Immature natural killer cell (primary cell): Measurements from ENCODE around the gene PAX8. TPM values are rescaled to one million over a fixed set of nuclear protein-coding genes. Genes with fewer than 3 reads are reported as not detected.

ENCODE experiments used
- DNase-seq, 3 donors: peaks; one replicate each; pipeline ENCODE4 v3.0.0; 2022; ENCODE audit warnings: mixed read lengths in 1 of 3
- H3K27ac Mint-ChIP-seq, 6 donors: one replicate each; pipeline ENCODE4 v1.8.0; 2020; ENCODE audit warnings: mixed read lengths in 6 of 6, mild to moderate bottlenecking in 5 of 6, inconsistent platforms in 4 of 6, moderate library complexity in 3 of 6
- H3K27me3 Mint-ChIP-seq, 3 donors: one replicate each; pipeline ENCODE4 v1.8.0; 2020 to 2021; ENCODE audit warnings: low read depth in 3 of 3, mild to moderate bottlenecking in 3 of 3, mixed read lengths in 3 of 3, moderate library complexity in 3 of 3, inconsistent platforms in 1 of 3
- H3K36me3 Mint-ChIP-seq, 3 donors: one replicate each; pipeline ENCODE4 v1.8.0; 2020; ENCODE audit warnings: mixed read lengths in 3 of 3, inconsistent platforms in 2 of 3, mild to moderate bottlenecking in 2 of 3
- H3K4me1 Mint-ChIP-seq, 2 donors: one replicate each; pipeline ENCODE4 v1.8.0; 2020; ENCODE audit warnings: inconsistent platforms in 2 of 2, mild to moderate bottlenecking in 2 of 2, mixed read lengths in 2 of 2, moderate library complexity in 1 of 2
- H3K4me3 Mint-ChIP-seq, 5 donors: one replicate each; pipeline ENCODE4 v1.8.0; 2020; ENCODE audit warnings: mild to moderate bottlenecking in 5 of 5, mixed read lengths in 5 of 5, inconsistent platforms in 3 of 5, moderate library complexity in 3 of 5
- H3K9me3 Mint-ChIP-seq, 6 donors: one replicate each; pipeline ENCODE4 v1.8.0; 2020; ENCODE audit warnings: mild to moderate bottlenecking in 6 of 6, mixed read lengths in 6 of 6, inconsistent platforms in 4 of 6, moderate library complexity in 3 of 6
- polyA plus RNA-seq, 3 donors: library from polyadenylated mRNA; unstranded; fragments of 300-500 nt; fragmentation: Illumina TruSeq; gene quantifications; one replicate each; pipeline ENCODE4 v1.2.3, GENCODE V29; 2021

The PAX8 gene
- polyA plus RNA-seq, 3 donors from 2014 or later, result 0.29 to 0.93 TPM; not detected in 1

GRCh38 chr2:113190871-113191270, 87.8 kb downstream of the PAX8 start:
- Mint-ChIP-seq H3K4me3 (no peak overlapping the region), H3K27me3 (peaks cover 0 to 1% (median 0%) of the 10 kb centered on the region in 3 donors), H3K36me3 (peaks cover 4 to 34% (median 27%) of the 10 kb centered on the region in 3 donors), H3K4me1 (peaks cover 46 to 67% of the 10 kb centered on the region in 2 donors), H3K9me3 (no peaks in the 10 kb centered on the region), H3K27ac (peak overlapping the region in 5 of 6 donors; percentile 49 to 70 (median 66))
- no peak for DNase-seq

- no peak for DNase-seq
- Mint-ChIP-seq H3K9me3 (no peaks in the 10 kb centered on the region), H3K4me1 (peaks cover 68 to 83% of the 10 kb centered on the region in 2 donors), H3K4me3 (peak overlapping the region in 2 of 5 donors; percentile 52 to 53), H3K36me3 (peaks cover 4 to 22% (median 18%) of the 10 kb centered on the region in 3 donors), H3K27ac (peak overlapping the region; percentile 12 to 85 (median 70)), H3K27me3 (peaks cover 0 to 2% (median 0%) of the 10 kb centered on the region in 3 donors)
These were observed 91.0 kb downstream of the PAX8 start for GRCh38 chr2:113187771-113188170.

- Mint-ChIP-seq H3K4me3 (peak overlapping the region in 3 of 5 donors; percentile 1 to 54 (median 14)), H3K27ac (peak overlapping the region; percentile 58 to 86 (median 72)), H3K4me1 (peaks cover 82 to 94% of the 10 kb centered on the region in 2 donors), H3K9me3 (no peaks in the 10 kb centered on the region), H3K27me3 (peaks cover 2 to 4% (median 3%) of the 10 kb centered on the region in 3 donors), H3K36me3 (peaks cover 7 to 31% (median 22%) of the 10 kb centered on the region in 3 donors)
- DNase-seq, result no peak
These were observed 92.3 kb downstream of the PAX8 start for GRCh38 chr2:113186433-113186796.

GRCh38 chr2:113185664-113186432, 92.9 kb downstream of the PAX8 start:
- no peak for DNase-seq
- peaks cover 2 to 4% (median 3%) of the 10 kb centered on the region in 3 donors for H3K27me3 Mint-ChIP-seq
- peak overlapping the region; percentile 58 to 95 (median 80) for H3K27ac Mint-ChIP-seq
- H3K9me3 Mint-ChIP-seq, result no peaks in the 10 kb centered on the region
- H3K36me3 Mint-ChIP-seq, result peaks cover 7 to 31% (median 22%) of the 10 kb centered on the region in 3 donors
- peak overlapping the region in 3 of 5 donors; percentile 1 to 54 (median 14) for H3K4me3 Mint-ChIP-seq
- peaks cover 84 to 94% of the 10 kb centered on the region in 2 donors for H3K4me1 Mint-ChIP-seq

GRCh38 chr2:113184531-113185230, 94.0 kb downstream of the PAX8 start:
- H3K27ac Mint-ChIP-seq, result peak overlapping the region; percentile 58 to 95 (median 86)
- peak overlapping the region in 4 of 5 donors; percentile 24 to 75 (median 48) for H3K4me3 Mint-ChIP-seq
- H3K9me3 Mint-ChIP-seq, result no peaks in the 10 kb centered on the region
- H3K36me3 Mint-ChIP-seq, result peaks cover 7 to 27% (median 22%) of the 10 kb centered on the region in 3 donors
- no peak for DNase-seq
- H3K27me3 Mint-ChIP-seq, result peaks cover 2 to 4% (median 3%) of the 10 kb centered on the region in 3 donors
- H3K4me1 Mint-ChIP-seq, result peaks cover 84 to 94% of the 10 kb centered on the region in 2 donors

GRCh38 chr2:113183703-113184102, 95.0 kb downstream of the PAX8 start:
- Mint-ChIP-seq H3K27ac (peak overlapping the region; percentile 20 to 97 (median 72)), H3K36me3 (peaks cover 7 to 25% (median 23%) of the 10 kb centered on the region in 3 donors)

GRCh38 chr2:113183264-113183663, 95.5 kb downstream of the PAX8 start:
- DNase-seq, result no peak
- Mint-ChIP-seq H3K27me3 (peaks cover 2 to 4% (median 3%) of the 10 kb centered on the region in 3 donors), H3K36me3 (peaks cover 7 to 25% (median 24%) of the 10 kb centered on the region in 3 donors), H3K27ac (peak overlapping the region; percentile 20 to 97 (median 72)), H3K4me3 (peak overlapping the region in 4 of 5 donors; percentile 33 to 67 (median 35)), H3K4me1 (peaks cover 90 to 97% of the 10 kb centered on the region in 2 donors), H3K9me3 (no peaks in the 10 kb centered on the region)

More at GRCh38 chr2:113183703-113184102, 95.0 kb downstream of the PAX8 start:
- Mint-ChIP-seq H3K9me3 (no peaks in the 10 kb centered on the region), H3K4me3 (peak overlapping the region; percentile 33 to 67 (median 36)), H3K27me3 (peaks cover 2 to 4% (median 3%) of the 10 kb centered on the region in 3 donors), H3K4me1 (peaks cover 86 to 94% of the 10 kb centered on the region in 2 donors)
- no peak for DNase-seq

- Mint-ChIP-seq H3K4me1 (peaks cover 91 to 97% of the 10 kb centered on the region in 2 donors), H3K36me3 (peaks cover 4 to 22% (median 22%) of the 10 kb centered on the region in 3 donors), H3K27ac (peak overlapping the region; percentile 89 to 98 (median 96)), H3K9me3 (no peaks in the 10 kb centered on the region), H3K4me3 (peak overlapping the region in 4 of 5 donors; percentile 29 to 96 (median 89)), H3K27me3 (peaks cover 2 to 4% (median 3%) of the 10 kb centered on the region in 3 donors)
- DNase-seq, result no peak
These were observed 96.1 kb downstream of the PAX8 start for GRCh38 chr2:113182471-113183260.

GRCh38 chr2:113181258-113182051, 97.3 kb downstream of the PAX8 start:
- Mint-ChIP-seq H3K36me3 (peaks cover 5 to 26% (median 20%) of the 10 kb centered on the region in 3 donors), H3K4me3 (peak overlapping the region; percentile 80 to 96 (median 86)), H3K27me3 (peaks cover 2 to 6% (median 4%) of the 10 kb centered on the region in 3 donors), H3K4me1 (peaks cover 93 to 98% of the 10 kb centered on the region in 2 donors), H3K27ac (peak overlapping the region; percentile 92 to 98 (median 97)), H3K9me3 (no peaks in the 10 kb centered on the region)
- DNase-seq, result peak in 2 of 3 donors; percentile 19 to 23

- Mint-ChIP-seq H3K27ac (peak overlapping the region; percentile 92 to 98 (median 97)), H3K4me1 (peaks cover 91 to 93% of the 10 kb centered on the region in 2 donors), H3K4me3 (peak overlapping the region; percentile 80 to 96 (median 86)), H3K9me3 (peaks cover 0 to 1% (median 0%) of the 10 kb centered on the region in 6 donors), H3K27me3 (peaks cover 2 to 11% (median 8%) of the 10 kb centered on the region in 3 donors), H3K36me3 (peaks cover 8 to 29% (median 18%) of the 10 kb centered on the region in 3 donors)
- peak in 2 of 3 donors; percentile 19 to 33 for DNase-seq
These were observed 98.4 kb downstream of the PAX8 start for GRCh38 chr2:113180131-113180946.

GRCh38 chr2:113179446-113180045, 99.2 kb downstream of the PAX8 start:
- Mint-ChIP-seq H3K4me1 (peaks cover 90 to 92% of the 10 kb centered on the region in 2 donors), H3K36me3 (peaks cover 12 to 33% (median 18%) of the 10 kb centered on the region in 3 donors), H3K27ac (peak overlapping the region; percentile 92 to 98 (median 97)), H3K4me3 (peak overlapping the region; percentile 72 to 96 (median 92)), H3K9me3 (peaks cover 0 to 6% (median 0%) of the 10 kb centered on the region in 6 donors), H3K27me3 (peaks cover 10 to 19% (median 16%) of the 10 kb centered on the region in 3 donors)
- no peak for DNase-seq
